MCF 10A (cell line): Measurements from ENCODE around the gene PCDHA8. TPM values are rescaled to one million over a fixed set of nuclear protein-coding genes. Genes with fewer than 3 reads are reported as not detected.

Experiments used
- BruUV-seq: library from RNA; stranded (reverse); fragments of 400-500 nt; replicated peaks from 2 replicates; lab custom pipeline; 2021; lab: Mats Ljungman, UMichigan
- CTCF ChIA-PET: fragments of 300-600 bp; sonication (Branson Sonifier 250); formaldehyde crosslinking; extraction: SDS; loops from one replicate; lab custom pipeline; 2021; ENCODE audit warnings: antibody characterized with exemption, inconsistent platforms; lab: Yijun Ruan, JAX
- POLR2A ChIA-PET: fragments of 300-600, 350-650 bp; sonication (Branson Sonifier 250); formaldehyde crosslinking; extraction: SDS; loops from one replicate; lab custom pipeline; 2020; ENCODE audit warnings: antibody characterized with exemption, inconsistent platforms; lab: Yijun Ruan, JAX
- DNase-seq: peaks from one replicate; pipeline ENCODE4 v3.0.0-alpha.2; 2018; ENCODE audit not compliant: unreplicated experiment
- H3K27ac Mint-ChIP-seq: one replicate; pipeline ENCODE4 v1.8.0; 2022; ENCODE audit warnings: mild to moderate bottlenecking, low read depth, mixed read lengths; ENCODE audit not compliant: unreplicated experiment
- H3K27me3 Mint-ChIP-seq: one replicate; pipeline ENCODE4 v1.8.0; 2022; ENCODE audit warnings: mixed read lengths; ENCODE audit not compliant: insufficient read depth, unreplicated experiment
- H3K36me3 Mint-ChIP-seq: one replicate; pipeline ENCODE4 v1.8.0; 2022; ENCODE audit warnings: mild to moderate bottlenecking, moderate library complexity, mixed read lengths; ENCODE audit not compliant: insufficient read depth, unreplicated experiment
- H3K4me1 Mint-ChIP-seq: one replicate; pipeline ENCODE4 v1.8.0; 2022; ENCODE audit warnings: mixed read lengths; ENCODE audit not compliant: insufficient read depth, unreplicated experiment
- H3K4me3 Mint-ChIP-seq: one replicate; pipeline ENCODE4 v1.8.0; 2022; ENCODE audit warnings: mild to moderate bottlenecking, moderate library complexity, mixed read lengths; ENCODE audit not compliant: unreplicated experiment
- H3K9me3 Mint-ChIP-seq: one replicate; pipeline ENCODE4 v1.8.0; 2022; ENCODE audit warnings: mixed read lengths; ENCODE audit not compliant: unreplicated experiment
- intact Hi-C: fragments of 100-400 bp; cut with micrococcal nuclease; formaldehyde crosslinking; loops from 2 replicates; pipeline ENCODE4 v1.14.1; 2022
- total RNA-seq: library from RNA; stranded (reverse); gene quantifications from 2 replicates; pipeline ENCODE4 v1.2.3, GENCODE V29; 2022
- TF ChIP-seq, protein P1 (sequence below): fragments of 200-600 bp; IDR thresholded peaks from one replicate; pipeline ENCODE4 v1.8.0; 2022; ENCODE audit warnings: antibody characterized with exemption, mild to moderate bottlenecking; ENCODE audit not compliant: unreplicated experiment

PCDHA8 gene
- total RNA-seq, 1 experiment from 2014 or later: not detected

DNA sequence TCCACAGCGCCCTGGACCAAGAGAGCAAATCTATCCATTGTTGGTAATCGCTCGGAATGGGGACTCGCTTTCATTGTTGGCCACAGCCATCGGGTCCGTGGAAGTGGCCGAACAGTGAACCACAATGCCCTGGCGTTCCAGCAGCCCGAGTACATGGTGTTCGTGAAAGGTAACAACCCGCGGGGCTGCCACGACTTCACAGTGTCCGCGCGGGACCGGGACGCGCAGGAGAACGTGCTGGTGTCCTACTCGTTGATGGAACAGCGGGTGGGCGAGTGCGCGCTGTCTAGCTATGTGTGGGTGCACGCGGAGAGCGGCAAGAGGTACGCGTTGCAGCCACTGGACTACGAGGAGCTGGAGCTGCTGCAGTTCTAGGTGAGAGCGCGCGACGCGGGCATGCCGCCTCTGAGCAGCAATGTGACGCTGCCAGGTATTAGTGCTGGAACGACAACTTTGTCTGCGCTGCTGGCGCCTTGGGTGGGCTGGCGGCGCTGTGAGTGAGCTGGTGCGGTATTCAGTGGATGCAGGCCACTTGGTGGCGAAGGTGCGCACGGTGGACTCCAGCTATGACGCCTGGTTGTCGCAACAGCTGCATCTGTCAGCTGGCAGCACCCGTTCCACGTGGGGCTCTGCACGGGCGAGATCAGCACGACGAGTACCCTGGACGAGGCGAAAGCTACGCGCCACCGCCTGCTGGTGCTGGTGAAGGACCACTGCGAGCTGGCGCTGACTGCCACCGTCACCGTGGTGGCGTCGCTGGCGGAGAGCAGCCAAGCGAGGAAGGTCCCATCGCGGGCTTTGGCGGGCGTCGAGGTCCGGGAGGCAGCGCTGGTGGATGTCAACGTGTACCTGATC is 21.7 kb downstream of the PCDHA8 start:
- TF ChIP-seq, protein P1, sequence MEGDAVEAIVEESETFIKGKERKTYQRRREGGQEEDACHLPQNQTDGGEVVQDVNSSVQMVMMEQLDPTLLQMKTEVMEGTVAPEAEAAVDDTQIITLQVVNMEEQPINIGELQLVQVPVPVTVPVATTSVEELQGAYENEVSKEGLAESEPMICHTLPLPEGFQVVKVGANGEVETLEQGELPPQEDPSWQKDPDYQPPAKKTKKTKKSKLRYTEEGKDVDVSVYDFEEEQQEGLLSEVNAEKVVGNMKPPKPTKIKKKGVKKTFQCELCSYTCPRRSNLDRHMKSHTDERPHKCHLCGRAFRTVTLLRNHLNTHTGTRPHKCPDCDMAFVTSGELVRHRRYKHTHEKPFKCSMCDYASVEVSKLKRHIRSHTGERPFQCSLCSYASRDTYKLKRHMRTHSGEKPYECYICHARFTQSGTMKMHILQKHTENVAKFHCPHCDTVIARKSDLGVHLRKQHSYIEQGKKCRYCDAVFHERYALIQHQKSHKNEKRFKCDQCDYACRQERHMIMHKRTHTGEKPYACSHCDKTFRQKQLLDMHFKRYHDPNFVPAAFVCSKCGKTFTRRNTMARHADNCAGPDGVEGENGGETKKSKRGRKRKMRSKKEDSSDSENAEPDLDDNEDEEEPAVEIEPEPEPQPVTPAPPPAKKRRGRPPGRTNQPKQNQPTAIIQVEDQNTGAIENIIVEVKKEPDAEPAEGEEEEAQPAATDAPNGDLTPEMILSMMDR: no peak
- no peaks in the 10 kb centered on the region for H3K27me3 Mint-ChIP-seq
- no peak overlapping the region for H3K27ac Mint-ChIP-seq
- no peak overlapping the region for H3K4me3 Mint-ChIP-seq
- H3K36me3 Mint-ChIP-seq: no peaks in the 10 kb centered on the region
- no TSS peak for BruUV-seq
- no peak for DNase-seq
- CTCF ChIA-PET: interaction anchor here (0.6 to 1.3 kb wide), 4 partner anchors 11 to 422 kb away, joined by 4 to 6 read pairs (median 4); no protein-coding TSS in a partner anchor
- no peaks in the 10 kb centered on the region for H3K4me1 Mint-ChIP-seq
- POLR2A ChIA-PET: no interaction called here
- intact Hi-C loops: no loop called here
- H3K9me3 Mint-ChIP-seq: peaks cover 15% of the 10 kb centered on the region

DNA sequence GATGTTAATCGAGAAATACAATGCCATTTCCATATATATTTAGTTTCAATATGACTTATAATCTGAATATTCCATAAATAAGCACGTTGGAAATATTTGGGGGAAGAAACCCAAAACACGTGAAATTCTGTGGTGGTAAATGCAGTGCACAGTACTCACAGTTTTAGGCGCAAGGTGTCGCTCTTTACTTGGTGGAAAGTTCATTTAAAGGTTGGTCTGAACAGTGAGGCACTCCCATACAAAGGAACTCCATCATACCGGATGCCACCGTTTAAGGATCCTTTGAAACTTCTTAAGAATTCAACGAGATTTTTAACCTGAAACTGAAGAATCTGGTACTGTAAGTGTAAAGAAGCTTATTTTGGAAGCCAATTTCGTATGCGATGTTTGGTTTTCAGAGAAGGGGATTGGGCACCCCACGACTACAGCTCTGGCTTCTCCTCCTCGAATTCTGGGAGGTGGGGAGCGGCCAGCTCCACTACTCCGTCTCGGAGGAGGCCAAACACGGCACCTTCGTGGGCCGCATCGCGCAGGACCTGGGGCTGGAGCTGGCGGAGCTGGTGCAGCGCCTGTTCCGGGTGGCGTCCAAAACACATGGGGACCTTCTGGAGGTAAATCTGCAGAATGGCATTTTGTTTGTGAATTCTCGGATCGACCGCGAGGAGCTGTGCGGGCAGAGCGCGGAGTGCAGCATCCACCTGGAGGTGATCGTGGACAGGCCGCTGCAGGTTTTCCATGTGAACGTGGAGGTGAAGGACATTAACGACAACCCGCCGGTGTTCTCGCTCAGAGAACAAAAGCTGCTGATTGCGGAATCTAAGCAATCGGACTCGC is 28.0 kb downstream of the PCDHA8 start, which contains the start of gene PCDHA11:
PCDHA11 (plus strand) TSS at position 237 of the 834 bp plus-strand sequence; CDS start at position 384, 147 bp downstream.
- intact Hi-C loops: loop anchor here (1.0 kb wide), 2 partner anchors 57 to 172 kb away; partner anchors contain the start of gene PCDHAC1
- H3K36me3 Mint-ChIP-seq: no peaks in the 10 kb centered on the region
- TF ChIP-seq, protein P1: peak; percentile 47

DNA sequence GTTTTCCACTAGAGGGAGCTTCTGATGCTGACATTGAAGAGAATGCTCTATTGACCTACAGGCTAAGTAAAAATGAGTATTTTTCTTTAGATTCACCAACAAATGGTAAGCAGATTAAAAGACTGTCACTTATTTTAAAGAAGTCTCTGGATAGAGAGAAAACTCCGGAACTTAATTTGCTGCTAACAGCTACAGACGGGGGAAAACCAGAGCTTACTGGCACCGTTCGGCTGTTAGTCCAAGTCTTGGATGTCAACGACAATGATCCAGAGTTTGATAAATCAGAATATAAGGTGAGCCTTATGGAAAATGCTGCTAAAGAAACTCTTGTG is 28.5 kb downstream of the PCDHA8 start:
- no TSS peak for BruUV-seq
- peaks cover 4% of the 10 kb centered on the region for H3K4me1 Mint-ChIP-seq
- H3K27me3 Mint-ChIP-seq: no peaks in the 10 kb centered on the region
- intact Hi-C loops: no loop called here
- no peak overlapping the region for H3K4me3 Mint-ChIP-seq
- no peak overlapping the region for H3K27ac Mint-ChIP-seq
- H3K36me3 Mint-ChIP-seq: no peaks in the 10 kb centered on the region
- TF ChIP-seq, protein P1: no peak
- H3K9me3 Mint-ChIP-seq: peaks cover 2% of the 10 kb centered on the region
- DNase-seq: no peak
- ChIA-PET CTCF (interaction anchor here (0.6 to 1.7 kb wide), 19 partner anchors 25 to 390 kb away, joined by 3 to 25 read pairs (median 3); partner anchors contain the start of gene PCDHA6), POLR2A (interaction anchor here (1.0 to 1.5 kb wide), 2 partner anchors 57 to 171 kb away, joined by 3 to 13 read pairs; partner anchors contain the start of gene PCDHAC1)

More for the DNA sequence above, 28.0 kb downstream of the PCDHA8 start, which contains the start of gene PCDHA11:
- Mint-ChIP-seq H3K4me3 (no peak within 1 kb of the TSS), H3K27ac (no peak within 1 kb of the TSS), H3K9me3 (peaks cover 7% of the 10 kb centered on the region), H3K4me1 (peaks cover 4% of the 10 kb centered on the region), H3K27me3 (no peaks in the 10 kb centered on the region)
- peak; percentile 14 for DNase-seq
- no TSS peak for BruUV-seq
- ChIA-PET POLR2A (interaction anchor here (1.0 to 1.5 kb wide), 2 partner anchors 57 to 172 kb away, joined by 3 to 13 read pairs; partner anchors contain the start of gene PCDHAC1), CTCF (interaction anchor here (0.6 to 1.7 kb wide), 21 partner anchors 21 to 390 kb away, joined by 3 to 25 read pairs (median 3); partner anchors contain the start of gene PCDHA6)
